ENCODE results near the gene NRTN.

The NRTN gene

GRCh38 chr19:5825178-5825577 lies 20.3 kb downstream of the NRTN start:
- POLR2A ChIA-PET (ENCODE audit: low non-redundant PET), result interaction anchor here (0.6 kb wide), 2 partner anchors 21 to 49 kb away, joined by 4 to 7 read pairs; no protein-coding TSS in a partner anchor
- CTCF ChIA-PET, result interaction anchor here (1.6 to 3.2 kb wide), 2 partner anchors 21 kb away, joined by 5 to 20 read pairs; partner anchors contain the start of gene NRTN
- no peak for TF ChIP-seq CTCF (conservative IDR thresholded peaks at IDR 0.05; ENCODE audit: low read depth)
- peak overlapping the region; percentile 32 for H3K27ac ChIP-seq
- DNase-seq (ENCODE audit: low spot score), result no peak

- CTCF ChIA-PET, result interaction anchor here (1.1 to 1.6 kb wide), 4 partner anchors 18 to 23 kb away, joined by 3 to 11 read pairs (median 4); no protein-coding TSS in a partner anchor
- DNase-seq (ENCODE audit: low spot score), result peak; percentile 67
Measured at GRCh38 chr19:5826531-5827341, 21.9 kb downstream of the NRTN start.

GRCh38 chr19:5827342-5827890 lies 22.5 kb downstream of the NRTN start:
- TF ChIP-seq CTCF (conservative IDR thresholded peaks at IDR 0.05; ENCODE audit: low read depth), result no peak
- ChIA-PET POLR2A (ENCODE audit: low non-redundant PET) (interaction anchor here (0.6 to 1.9 kb wide), 5 partner anchors 14 to 82 kb away, joined by 3 to 14 read pairs (median 4); partner anchors contain the start of gene NDUFA11), CTCF (interaction anchor here (0.5 to 1.5 kb wide), 6 partner anchors 18 to 1514 kb away, joined by 3 to 11 read pairs (median 4); no protein-coding TSS in a partner anchor)
- H3K27ac ChIP-seq, result peak overlapping the region; percentile 89
- no peak for DNase-seq (ENCODE audit: low spot score)

More at GRCh38 chr19:5826531-5827341, 21.9 kb downstream of the NRTN start:
- POLR2A ChIA-PET (ENCODE audit: low non-redundant PET), result no interaction called here
- TF ChIP-seq CTCF (conservative IDR thresholded peaks at IDR 0.05; ENCODE audit: low read depth), result peak; percentile 27; the same call in 1 of the 2 replicates
- peak overlapping the region; percentile 89 for H3K27ac ChIP-seq

GRCh38 chr19:5827891-5828660 lies 23.2 kb downstream of the NRTN start:
- peak; percentile 98 for DNase-seq (ENCODE audit: low spot score)
- no peak for TF ChIP-seq CTCF (conservative IDR thresholded peaks at IDR 0.05; ENCODE audit: low read depth)
- ChIA-PET CTCF (interaction anchor here (0.5 to 1.5 kb wide), 5 partner anchors 17 to 1513 kb away, joined by 3 to 11 read pairs (median 4); no protein-coding TSS in a partner anchor), POLR2A (ENCODE audit: low non-redundant PET) (interaction anchor here (0.5 to 1.9 kb wide), 7 partner anchors 13 to 112 kb away, joined by 3 to 14 read pairs (median 3); partner anchors contain the start of gene NDUFA11)
- peak overlapping the region; percentile 89 for H3K27ac ChIP-seq

GRCh38 chr19:5828661-5829566 lies 24.0 kb downstream of the NRTN start:
- POLR2A ChIA-PET (ENCODE audit: low non-redundant PET), result interaction anchor here (0.5 to 1.9 kb wide), 6 partner anchors 12 to 113 kb away, joined by 3 to 14 read pairs (median 4); partner anchors contain the start of genes CAPS and NDUFA11
- TF ChIP-seq CTCF (conservative IDR thresholded peaks at IDR 0.05; ENCODE audit: low read depth), result no peak
- CTCF ChIA-PET, result interaction anchor here (1.1 to 1.5 kb wide), 3 partner anchors 25 to 31 kb away, joined by 3 to 11 read pairs (median 5); no protein-coding TSS in a partner anchor
- DNase-seq (ENCODE audit: low spot score), result no peak
- peak overlapping the region; percentile 89 for H3K27ac ChIP-seq

All from RWPE1 (cell line).